Measurements from ENCODE around the gene ADSS1.

ADSS1 gene

DNA sequence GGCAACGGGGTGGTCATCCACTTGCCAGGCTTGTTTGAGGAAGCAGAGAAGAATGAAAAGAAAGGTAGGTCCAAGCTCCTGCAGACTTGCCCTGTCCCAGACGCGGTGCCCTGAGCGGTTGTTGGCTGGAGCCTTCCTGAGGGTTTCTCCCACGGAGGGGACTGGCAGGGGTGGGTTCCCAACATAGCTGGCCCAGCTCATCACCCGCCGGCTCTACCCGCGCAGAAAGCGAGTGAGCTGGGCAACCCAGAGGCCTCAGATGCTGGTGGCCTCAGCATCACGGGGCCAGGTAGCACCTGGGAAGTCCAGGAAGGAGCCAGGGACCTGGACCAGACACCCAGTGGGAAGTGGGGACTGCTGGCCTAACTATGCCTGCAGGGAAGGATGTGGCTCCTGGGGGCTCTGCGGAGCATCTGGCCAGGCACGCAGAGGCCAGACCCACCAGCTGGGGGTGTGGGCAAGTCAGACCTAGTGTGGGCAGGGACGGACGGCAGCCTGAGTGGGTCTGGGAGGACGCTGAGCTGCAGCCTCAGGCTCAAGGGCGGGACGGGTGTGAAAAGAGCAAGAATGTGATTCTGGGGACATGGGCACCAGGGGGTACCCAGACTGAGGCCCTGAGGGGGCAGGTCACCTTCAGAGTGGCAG, 14.5 kb downstream of the ADSS1 start:
- in situ Hi-C loops (cut with HindIII; ENCODE audit: low sequenced_read_pairs): no loop called here
- TF ChIP-seq CTCF (IDR thresholded peaks at IDR 0.05; ENCODE audit: low read depth, low read length): no peak
- no peak for DNase-seq (ENCODE audit: low read depth, low spot score)
- H3K4me3 ChIP-seq (ENCODE audit: low read depth, low read length): no peak overlapping the region

GRCh38 chr14:104739026-104739425, 15.0 kb downstream of the ADSS1 start:
- no peak overlapping the region for H3K4me3 ChIP-seq (ENCODE audit: low read depth, low read length)
- in situ Hi-C loops (cut with HindIII; ENCODE audit: low sequenced_read_pairs): no loop called here
- no peak for TF ChIP-seq CTCF (IDR thresholded peaks at IDR 0.05; ENCODE audit: low read depth, low read length)
- no peak for DNase-seq (ENCODE audit: low read depth, low spot score)

DNA sequence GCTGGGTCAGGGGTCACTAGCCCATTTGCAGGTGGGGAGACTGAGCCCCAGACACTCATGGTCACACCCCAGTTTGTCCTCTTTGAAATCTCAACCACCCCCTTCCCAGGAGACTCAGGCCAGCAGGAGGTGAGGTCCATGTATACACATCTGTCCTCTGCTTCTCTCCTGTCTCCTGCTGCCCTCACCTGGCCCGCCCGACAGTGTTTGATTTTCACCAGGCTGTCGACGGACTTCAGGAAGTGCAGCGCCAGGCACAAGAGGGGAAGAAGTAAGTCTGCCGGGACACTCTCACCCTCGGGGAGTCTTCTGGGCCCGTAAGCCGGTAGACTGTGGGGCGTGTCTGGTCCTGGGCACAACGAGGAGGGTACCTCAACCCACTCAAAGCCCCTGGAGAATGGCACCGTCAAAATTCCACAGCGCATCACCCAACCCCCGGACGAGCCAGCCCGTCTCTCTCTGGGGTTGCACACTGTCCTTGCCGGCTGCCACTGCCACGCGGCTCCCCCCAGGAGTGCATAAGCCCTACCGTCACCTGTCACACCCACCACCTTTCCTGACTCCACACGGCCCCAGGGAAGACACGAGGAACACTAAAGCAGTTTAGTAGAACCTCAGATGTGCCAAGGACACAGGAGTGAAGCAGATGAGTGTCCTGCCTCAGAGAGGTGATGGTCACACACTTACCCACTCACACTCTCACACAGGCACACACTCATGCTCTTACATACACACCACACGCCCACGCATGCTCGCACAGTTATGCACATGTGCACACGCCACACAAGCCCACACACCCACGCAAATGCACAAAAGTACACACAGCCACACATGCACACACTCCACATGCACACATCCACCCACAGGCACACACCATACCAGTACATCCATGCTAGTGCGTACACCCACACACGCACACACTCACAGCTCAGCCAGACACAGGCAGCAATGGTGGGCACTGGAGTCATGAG, 15.8 kb downstream of the ADSS1 start:
- DNase-seq (ENCODE audit: low read depth, low spot score): no peak
- TF ChIP-seq CTCF (IDR thresholded peaks at IDR 0.05; ENCODE audit: low read depth, low read length): no peak
- in situ Hi-C loops (cut with HindIII; ENCODE audit: low sequenced_read_pairs): no loop called here
- no peak overlapping the region for H3K4me3 ChIP-seq (ENCODE audit: low read depth, low read length)

DNA sequence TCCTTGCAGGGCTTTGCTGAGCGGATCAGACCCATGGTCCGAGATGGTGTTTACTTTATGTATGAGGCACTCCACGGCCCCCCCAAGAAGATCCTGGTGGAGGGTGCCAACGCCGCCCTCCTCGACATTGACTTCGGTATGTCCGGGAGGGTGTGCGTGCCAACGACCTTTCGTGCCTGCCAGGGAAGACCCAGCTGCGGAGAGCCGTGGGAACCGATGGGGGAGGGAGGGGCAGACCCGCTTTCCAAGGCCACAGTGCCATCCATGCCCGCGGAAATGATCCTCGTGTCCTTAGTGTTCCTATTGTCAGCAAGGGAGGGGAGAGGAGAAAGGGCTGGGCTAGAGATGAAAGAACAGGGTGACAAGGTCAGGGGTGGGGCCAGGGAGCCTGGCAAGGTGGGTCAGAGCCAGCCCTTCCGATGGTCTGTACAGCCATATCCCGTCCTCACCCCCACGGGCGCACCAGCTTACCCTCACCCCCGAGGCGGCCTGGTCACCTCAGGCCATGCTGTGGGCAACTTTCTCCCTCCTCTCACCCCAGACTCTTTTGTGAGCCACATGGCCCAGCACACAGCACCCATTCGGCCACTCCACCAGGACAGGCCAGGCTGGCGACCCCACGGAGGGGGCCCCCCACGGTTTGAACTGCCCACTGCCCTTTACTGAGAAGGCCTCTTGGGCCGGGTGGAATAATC, 17.2 kb downstream of the ADSS1 start:
- no peak for DNase-seq (ENCODE audit: low read depth, low spot score)
- H3K4me3 ChIP-seq (ENCODE audit: low read depth, low read length): no peak overlapping the region
- in situ Hi-C loops (cut with HindIII; ENCODE audit: low sequenced_read_pairs): no loop called here
- TF ChIP-seq CTCF (IDR thresholded peaks at IDR 0.05; ENCODE audit: low read depth, low read length): no peak

DNA sequence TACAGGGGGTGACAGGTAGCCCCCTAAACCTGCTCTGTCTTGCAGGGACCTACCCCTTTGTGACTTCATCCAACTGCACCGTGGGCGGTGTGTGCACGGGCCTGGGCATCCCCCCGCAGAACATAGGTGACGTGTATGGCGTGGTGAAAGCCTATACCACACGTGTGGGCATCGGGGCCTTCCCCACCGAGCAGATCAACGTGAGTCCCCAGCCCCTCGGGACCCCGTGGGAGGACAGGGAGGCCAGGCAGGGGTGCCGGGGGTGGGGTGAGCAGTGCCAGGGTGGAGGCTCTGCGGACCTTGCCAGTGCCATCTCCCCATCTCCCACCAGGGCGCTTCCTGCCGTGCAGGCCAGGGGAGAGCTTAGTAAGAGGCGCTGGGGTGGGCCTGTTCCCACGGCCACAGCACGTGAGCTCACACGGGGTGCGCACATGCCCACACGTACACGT, 17.8 kb downstream of the ADSS1 start:
- H3K4me3 ChIP-seq (ENCODE audit: low read depth, low read length): no peak overlapping the region
- no peak for TF ChIP-seq CTCF (IDR thresholded peaks at IDR 0.05; ENCODE audit: low read depth, low read length)
- in situ Hi-C loops (cut with HindIII; ENCODE audit: low sequenced_read_pairs): no loop called here
- no peak for DNase-seq (ENCODE audit: low read depth, low spot score)

All from astrocyte of the spinal cord (primary cell).